Activated T-helper 17 cell treated with anti-CD3 and anti-CD28 coated beads, Interleukin-2, amount 50 U/mL, for 72 hours (primary cell): ENCODE data around the gene XIST. TPM values are rescaled to one million over a fixed set of nuclear protein-coding genes. Genes with fewer than 3 reads are reported as not detected.
"Not testable (repeated sequence)": the region's sequence is repeated elsewhere in the genome, so short reads cannot be mapped to it uniquely, and the experiment has no call there.

Source experiments
- ATAC-seq: fragments of 150-1000 bp; cut with Tn5 transposase; replicated peaks from 2 replicates; pipeline ENCODE4 v1.10.0; 2021; ENCODE audit warnings: mild to moderate bottlenecking, moderate library complexity
- H3K27ac Mint-ChIP-seq: one replicate; pipeline ENCODE4 v1.8.0; 2022; ENCODE audit warnings: mixed read lengths
- H3K27me3 Mint-ChIP-seq: one replicate; pipeline ENCODE4 v1.8.0; 2022; ENCODE audit warnings: mixed read lengths
- H3K36me3 Mint-ChIP-seq: one replicate; pipeline ENCODE4 v1.8.0; 2022; ENCODE audit warnings: low read depth, mild to moderate bottlenecking, mixed read lengths
- H3K4me1 Mint-ChIP-seq: one replicate; pipeline ENCODE4 v1.8.0; 2022; ENCODE audit warnings: mixed read lengths
- H3K4me3 Mint-ChIP-seq: one replicate; pipeline ENCODE4 v1.8.0; 2022; ENCODE audit warnings: mild to moderate bottlenecking, mixed read lengths
- H3K9me3 Mint-ChIP-seq: one replicate; pipeline ENCODE4 v1.8.0; 2022; ENCODE audit warnings: mixed read lengths
- total RNA-seq, 2 donors: library from RNA; stranded (reverse); gene quantifications; one replicate each; pipeline ENCODE4 v1.2.3, GENCODE V29; 2022

The XIST gene
- under 1 TPM in 1 of 2 donors, not detected in 1; 0.11 TPM for total RNA-seq

GRCh38 chrX:73852467-73852866 lies at the start of gene XIST:
Gene XIST, minus strand, starts transcription at chrX:73852714.
- Mint-ChIP-seq H3K36me3 (no peaks in the 10 kb centered on the region), H3K4me1 (no peaks in the 10 kb centered on the region), H3K27ac (no peak within 1 kb of the TSS), H3K27me3 (no peaks in the 10 kb centered on the region), H3K9me3 (no peaks in the 10 kb centered on the region), H3K4me3 (no peak within 1 kb of the TSS)
- ATAC-seq = no peak

DNA sequence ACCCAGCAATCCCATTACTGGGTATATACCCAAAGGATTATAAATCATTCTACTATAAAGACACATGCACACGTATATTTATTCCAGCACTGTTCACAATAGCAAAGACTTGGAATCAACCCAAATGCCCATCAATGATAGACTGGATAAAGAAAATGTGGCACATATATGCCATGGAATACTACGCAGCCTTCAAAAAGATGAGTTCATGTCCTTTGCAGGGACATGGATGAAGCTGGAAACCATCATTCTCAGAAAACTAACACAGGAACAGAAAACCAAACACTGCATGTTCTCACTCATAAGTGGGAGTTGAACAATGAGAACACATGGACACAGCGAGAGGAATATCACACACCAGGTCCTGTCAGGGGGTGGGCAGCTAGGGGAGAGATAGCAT lies 45.8 kb upstream of the XIST start:
- H3K36me3 Mint-ChIP-seq, H3K27ac Mint-ChIP-seq, H3K4me3 Mint-ChIP-seq, H3K27me3 Mint-ChIP-seq, H3K4me1 Mint-ChIP-seq, ATAC-seq: not testable (repeated sequence)
- H3K9me3 Mint-ChIP-seq = peaks cover 13% of the 10 kb centered on the region

DNA sequence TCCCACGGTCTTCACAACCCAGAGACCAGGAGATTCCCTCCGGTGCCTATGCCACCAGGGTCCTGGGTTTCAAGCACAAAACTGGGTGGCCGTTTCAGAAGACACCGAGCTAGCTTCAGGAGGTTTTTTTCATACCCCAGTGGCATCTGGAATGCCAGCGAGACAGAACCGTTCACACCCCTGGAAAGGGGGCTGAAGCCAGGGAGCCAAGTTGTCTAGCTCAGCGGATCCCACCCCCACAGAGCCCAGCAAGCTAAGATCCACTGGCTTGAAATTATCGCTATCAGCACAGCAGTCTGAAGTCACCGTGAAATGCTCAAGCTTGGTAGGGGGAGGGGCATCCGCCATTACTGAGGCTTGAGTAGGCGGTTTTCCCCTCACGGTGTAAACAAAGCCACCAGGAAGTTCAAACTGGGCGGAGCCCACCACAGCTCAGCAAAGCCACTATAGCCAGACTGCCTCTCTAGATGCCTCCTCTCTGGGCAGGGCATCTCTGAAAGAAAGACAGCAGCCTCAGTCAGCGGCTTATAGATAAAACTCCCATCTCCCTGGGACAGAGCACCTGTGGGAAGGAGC lies 40.1 kb upstream of the XIST start:
- not testable (repeated sequence) for H3K36me3 Mint-ChIP-seq, H3K4me3 Mint-ChIP-seq, H3K27me3 Mint-ChIP-seq, H3K27ac Mint-ChIP-seq, ATAC-seq, H3K4me1 Mint-ChIP-seq
- peaks cover 13% of the 10 kb centered on the region for H3K9me3 Mint-ChIP-seq

DNA sequence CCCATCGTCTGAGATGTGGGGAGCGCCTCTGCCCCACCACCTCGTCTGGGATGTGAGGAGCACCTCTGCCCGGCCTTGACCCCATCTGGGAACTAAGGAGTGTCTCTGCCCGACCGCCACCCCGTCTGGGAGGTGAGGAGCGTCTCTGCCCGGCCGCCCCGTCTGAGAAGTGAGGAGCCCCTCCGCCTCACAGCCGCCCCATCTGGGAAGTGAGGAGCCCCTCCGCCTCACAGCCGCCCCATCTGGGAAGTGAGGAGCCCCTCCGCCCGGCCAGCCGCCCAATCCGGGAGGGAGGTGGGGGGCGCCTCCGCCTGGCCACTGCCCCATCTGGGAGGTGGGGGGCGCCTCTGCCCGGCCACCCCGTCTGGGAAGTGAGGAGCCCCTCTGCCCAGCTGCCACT lies 29.7 kb upstream of the XIST start:
- ATAC-seq, H3K27me3 Mint-ChIP-seq, H3K36me3 Mint-ChIP-seq, H3K9me3 Mint-ChIP-seq, H3K4me3 Mint-ChIP-seq, H3K27ac Mint-ChIP-seq, H3K4me1 Mint-ChIP-seq: not testable (repeated sequence)

GRCh38 chrX:73877687-73878086 lies 25.2 kb upstream of the XIST start:
- H3K27ac Mint-ChIP-seq = no peak overlapping the region
- no peaks in the 10 kb centered on the region for H3K36me3 Mint-ChIP-seq
- no peak for ATAC-seq
- no peak overlapping the region for H3K4me3 Mint-ChIP-seq
- H3K27me3 Mint-ChIP-seq = peaks cover 3% of the 10 kb centered on the region
- peaks cover 4% of the 10 kb centered on the region for H3K9me3 Mint-ChIP-seq
- no peaks in the 10 kb centered on the region for H3K4me1 Mint-ChIP-seq

DNA sequence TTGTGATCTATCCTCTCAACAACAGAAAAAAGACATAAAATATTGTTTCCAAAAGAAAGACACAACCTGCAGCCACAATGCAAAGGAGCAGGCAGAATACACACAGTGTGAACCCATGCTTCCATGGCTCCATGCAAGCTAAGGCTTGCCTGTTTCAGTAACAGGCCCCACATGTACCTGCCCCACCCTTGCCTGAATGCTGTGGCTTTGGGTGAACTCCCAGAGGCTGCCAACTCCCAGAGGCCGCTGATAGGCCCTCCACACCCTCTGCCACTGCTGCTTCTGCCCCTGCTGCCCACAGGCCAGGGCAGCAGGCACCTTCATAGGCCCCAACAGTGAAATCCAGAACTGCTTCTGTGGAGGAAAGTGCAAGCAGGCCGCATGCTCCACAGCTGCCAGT lies 24.4 kb upstream of the XIST start:
- Mint-ChIP-seq H3K4me3 (no peak overlapping the region), H3K36me3 (no peaks in the 10 kb centered on the region), H3K4me1 (peaks cover 3% of the 10 kb centered on the region), H3K27me3 (peaks cover 3% of the 10 kb centered on the region), H3K27ac (no peak overlapping the region), H3K9me3 (peaks cover 4% of the 10 kb centered on the region)
- ATAC-seq = no peak

- ATAC-seq = no peak
- Mint-ChIP-seq H3K4me3 (no peak overlapping the region), H3K9me3 (no peaks in the 10 kb centered on the region), H3K4me1 (peaks cover 5% of the 10 kb centered on the region), H3K27ac (no peak overlapping the region), H3K36me3 (no peaks in the 10 kb centered on the region), H3K27me3 (no peaks in the 10 kb centered on the region)
Observed at GRCh38 chrX:73868916-73869315, 16.4 kb upstream of the XIST start.

GRCh38 chrX:73867144-73867543 lies 14.6 kb upstream of the XIST start:
- no peak for ATAC-seq
- H3K4me3 Mint-ChIP-seq = no peak overlapping the region
- H3K36me3 Mint-ChIP-seq = no peaks in the 10 kb centered on the region
- peaks cover 5% of the 10 kb centered on the region for H3K4me1 Mint-ChIP-seq
- H3K9me3 Mint-ChIP-seq = no peaks in the 10 kb centered on the region
- H3K27me3 Mint-ChIP-seq = no peaks in the 10 kb centered on the region
- H3K27ac Mint-ChIP-seq = no peak overlapping the region

- no peak overlapping the region for H3K27ac Mint-ChIP-seq
- no peak for ATAC-seq
- no peaks in the 10 kb centered on the region for H3K9me3 Mint-ChIP-seq
- no peaks in the 10 kb centered on the region for H3K4me1 Mint-ChIP-seq
- no peaks in the 10 kb centered on the region for H3K27me3 Mint-ChIP-seq
- no peaks in the 10 kb centered on the region for H3K36me3 Mint-ChIP-seq
- H3K4me3 Mint-ChIP-seq = no peak overlapping the region
Observed at GRCh38 chrX:73863852-73864251, 11.3 kb upstream of the XIST start.

DNA sequence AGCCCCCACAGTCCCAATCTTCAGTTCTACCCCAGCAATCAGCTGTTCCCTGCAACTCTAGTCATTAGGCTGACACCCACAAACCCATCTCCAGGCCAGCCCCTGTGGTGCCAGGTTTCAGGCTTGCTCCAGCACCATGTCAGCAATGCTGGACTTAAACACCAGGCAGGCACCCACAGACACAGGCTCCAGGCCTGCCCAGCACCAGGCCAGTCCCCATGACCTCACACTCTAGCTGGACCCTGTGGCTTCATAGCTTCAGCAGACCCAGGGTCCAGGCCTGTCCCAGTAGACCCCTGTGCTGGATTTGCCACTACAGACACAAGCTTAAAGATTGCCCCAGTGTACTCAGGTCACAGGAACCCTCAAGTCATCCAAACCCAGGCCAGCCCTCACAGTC lies 10.8 kb upstream of the XIST start:
- no peak for ATAC-seq
- Mint-ChIP-seq H3K9me3 (no peaks in the 10 kb centered on the region), H3K27me3 (no peaks in the 10 kb centered on the region), H3K36me3 (no peaks in the 10 kb centered on the region), H3K27ac (no peak overlapping the region), H3K4me1 (no peaks in the 10 kb centered on the region), H3K4me3 (no peak overlapping the region)

DNA sequence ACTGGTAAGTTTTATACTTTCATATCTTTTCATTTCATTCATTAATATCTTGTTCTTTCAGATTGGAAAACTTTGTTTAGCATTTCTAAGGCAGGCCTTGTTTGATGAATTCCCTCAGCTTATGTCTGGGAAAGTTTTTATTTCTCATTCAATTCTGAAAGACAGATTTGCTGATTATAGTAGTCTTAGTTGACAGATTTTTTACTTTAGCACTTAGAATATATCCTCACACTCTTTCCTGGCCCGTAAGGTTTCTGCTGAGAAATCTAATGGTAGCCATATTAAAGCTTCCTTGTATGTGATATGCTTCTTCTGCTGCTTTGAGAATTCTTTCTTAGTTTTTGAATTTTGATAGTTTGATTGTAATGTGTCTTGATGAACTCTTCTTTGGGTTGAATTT lies 7.1 kb upstream of the XIST start:
- Mint-ChIP-seq H3K27me3 (no peaks in the 10 kb centered on the region), H3K9me3 (no peaks in the 10 kb centered on the region), H3K4me1 (no peaks in the 10 kb centered on the region), H3K36me3 (no peaks in the 10 kb centered on the region), H3K4me3 (no peak overlapping the region), H3K27ac (no peak overlapping the region)
- no peak for ATAC-seq

- no peaks in the 10 kb centered on the region for H3K4me1 Mint-ChIP-seq
- H3K27ac Mint-ChIP-seq = no peak overlapping the region
- no peak overlapping the region for H3K4me3 Mint-ChIP-seq
- H3K27me3 Mint-ChIP-seq = no peaks in the 10 kb centered on the region
- no peaks in the 10 kb centered on the region for H3K36me3 Mint-ChIP-seq
- ATAC-seq = peak; percentile 48
- no peaks in the 10 kb centered on the region for H3K9me3 Mint-ChIP-seq
Observed at GRCh38 chrX:73855546-73855945, 3.0 kb upstream of the XIST start.

GRCh38 chrX:73852022-73852421 lies 492 bp downstream of the XIST start:
- no peak overlapping the region for H3K27ac Mint-ChIP-seq
- no peak for ATAC-seq
- H3K4me1 Mint-ChIP-seq = no peaks in the 10 kb centered on the region
- no peaks in the 10 kb centered on the region for H3K9me3 Mint-ChIP-seq
- no peaks in the 10 kb centered on the region for H3K27me3 Mint-ChIP-seq
- no peaks in the 10 kb centered on the region for H3K36me3 Mint-ChIP-seq
- no peak overlapping the region for H3K4me3 Mint-ChIP-seq

DNA sequence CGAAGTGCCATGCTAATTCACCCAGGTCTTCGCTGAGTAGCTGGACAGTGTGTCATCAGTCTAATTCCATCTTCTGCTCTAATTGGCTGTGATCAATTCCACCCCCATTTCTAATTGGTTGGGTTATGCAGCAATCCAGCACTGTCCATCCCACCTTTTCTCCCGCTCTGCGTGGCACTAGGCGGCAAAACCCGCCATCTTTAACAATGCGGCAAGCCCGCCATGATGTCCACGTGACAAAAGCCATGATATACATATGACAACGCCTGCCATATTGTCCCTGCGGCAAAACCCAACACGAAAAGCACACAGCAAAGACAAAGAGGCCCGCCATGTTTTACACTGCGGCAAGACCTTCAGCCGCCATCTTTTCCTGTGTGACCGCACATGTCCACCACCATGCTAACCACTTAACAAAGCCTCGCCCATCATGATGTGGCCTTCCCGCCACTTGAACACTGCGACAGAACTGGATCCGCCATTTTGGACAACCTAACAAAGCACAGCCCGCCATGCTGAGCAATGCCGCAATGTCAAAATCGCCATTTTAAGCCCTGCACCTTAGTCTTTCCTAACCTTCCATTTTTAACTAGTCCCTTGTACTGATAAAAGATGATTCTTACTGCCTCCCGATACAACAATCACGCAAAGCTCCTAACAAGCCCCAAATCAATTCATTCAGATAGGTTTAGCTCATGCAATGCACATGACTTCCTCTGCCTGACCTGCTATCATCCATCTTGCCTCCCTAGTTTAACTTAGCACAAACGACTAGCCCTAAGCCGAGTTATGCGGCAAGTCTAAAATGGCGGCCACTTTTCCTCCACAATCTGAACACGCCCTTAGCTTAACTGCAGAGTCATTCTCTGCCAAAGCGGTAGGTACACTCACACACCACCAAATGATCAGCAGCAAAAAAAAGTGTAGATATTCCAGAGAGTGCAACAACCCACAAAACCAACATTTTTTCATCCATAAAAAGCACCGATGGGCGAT lies 1.2 kb downstream of the XIST start:
- ATAC-seq = no peak
- Mint-ChIP-seq H3K9me3 (no peaks in the 10 kb centered on the region), H3K27ac (no peak overlapping the region), H3K36me3 (no peaks in the 10 kb centered on the region), H3K4me3 (no peak overlapping the region), H3K27me3 (no peaks in the 10 kb centered on the region), H3K4me1 (no peaks in the 10 kb centered on the region)
